Skeletal muscle tissue (tissue), 4 donors: ENCODE results near the gene TWNK. TPM values are rescaled to one million over a fixed set of nuclear protein-coding genes. Genes with fewer than 3 reads are reported as not detected.

ENCODE experiments used
- H3K27ac ChIP-seq: one replicate; pipeline ENCODE4 v1.7.0; 2013; ENCODE audit warnings: mild to moderate bottlenecking, low read depth, low read length, inconsistent platforms
- H3K27me3 ChIP-seq, 3 donors: one replicate each; pipeline ENCODE4 v1.7.0; 2013; ENCODE audit warnings: low read length in 3 of 3; ENCODE audit not compliant: control insufficient read depth in 3 of 3, insufficient read depth in 3 of 3
- H3K36me3 ChIP-seq, 3 donors: one replicate each; pipeline ENCODE4 v1.7.0; 2013; ENCODE audit warnings: low read length in 3 of 3; ENCODE audit not compliant: control insufficient read depth in 3 of 3, insufficient read depth in 3 of 3
- H3K4me1 ChIP-seq, 3 donors: one replicate each; pipeline ENCODE4 v1.7.0; 2013; ENCODE audit warnings: low read length in 3 of 3, mild to moderate bottlenecking in 3 of 3; ENCODE audit not compliant: control insufficient read depth in 3 of 3, insufficient read depth in 3 of 3
- H3K4me3 ChIP-seq, 3 donors: one replicate each; pipeline ENCODE4 v1.7.0; 2013; ENCODE audit warnings: low read length in 3 of 3
- H3K9ac ChIP-seq, 3 donors: one replicate each; pipeline ENCODE4 v1.7.0; 2013; ENCODE audit warnings: low read length in 3 of 3, mild to moderate bottlenecking in 3 of 3, moderate library complexity in 2 of 3, low read depth in 1 of 3
- H3K9me3 ChIP-seq, 3 donors: one replicate each; pipeline ENCODE4 v1.7.0; 2013; ENCODE audit warnings: low read length in 3 of 3; ENCODE audit not compliant: control insufficient read depth in 3 of 3
- total RNA-seq: library from RNA; depleted of rRNA; stranded (reverse); fragments of >200 nt; gene quantifications from one replicate; pipeline ENCODE4 v1.2.3, GENCODE V29; 2014
- donor health status: Osteomylitis.

Gene TWNK
- total RNA-seq: 4.2 TPM

GRCh38 chr10:100986952-100987684 is at the start of gene TWNK, which contains the start of gene MRPL43:
Gene TWNK (plus strand): TSS chr10:100987543. CDS start chr10:100988211, 668 bp downstream.
Gene MRPL43 (minus strand): TSS chr10:100987497. CDS start chr10:100987443, 54 bp downstream.
- Histone ChIP-seq H3K36me3 (peaks cover 46 to 51% (median 50%) of the 10 kb centered on the region in 3 donors), H3K27ac (peak within 1 kb of the TSS; percentile 75), H3K27me3 (no peaks in the 10 kb centered on the region), H3K4me3 (peak within 1 kb of the TSS; percentile 95 to 100 (median 97)), H3K9ac (peak within 1 kb of the TSS; percentile 90 to 98 (median 91)), H3K4me1 (peaks cover 27 to 58% (median 38%) of the 10 kb centered on the region in 3 donors), H3K9me3 (no peaks in the 10 kb centered on the region)

- Histone ChIP-seq H3K4me3 (no peak overlapping the region), H3K9me3 (no peaks in the 10 kb centered on the region), H3K27ac (no peak overlapping the region), H3K27me3 (no peaks in the 10 kb centered on the region), H3K36me3 (peaks cover 40 to 60% (median 55%) of the 10 kb centered on the region in 3 donors), H3K9ac (no peak overlapping the region), H3K4me1 (no peaks in the 10 kb centered on the region)
Observed at GRCh38 chr10:100939763-100940344, 47.5 kb upstream of the TWNK start.

- no peak overlapping the region for H3K4me3 ChIP-seq
- H3K9me3 ChIP-seq: no peaks in the 10 kb centered on the region
- H3K4me1 ChIP-seq: no peaks in the 10 kb centered on the region
- peaks cover 42 to 65% (median 63%) of the 10 kb centered on the region in 3 donors for H3K36me3 ChIP-seq
- no peak overlapping the region for H3K27ac ChIP-seq
- H3K27me3 ChIP-seq: no peaks in the 10 kb centered on the region
- H3K9ac ChIP-seq: no peak overlapping the region
Observed at GRCh38 chr10:100942229-100942628, 45.1 kb upstream of the TWNK start.

- H3K9ac ChIP-seq: no peak overlapping the region
- peaks cover 45 to 64% (median 64%) of the 10 kb centered on the region in 3 donors for H3K36me3 ChIP-seq
- H3K27ac ChIP-seq: no peak overlapping the region
- no peaks in the 10 kb centered on the region for H3K9me3 ChIP-seq
- H3K4me1 ChIP-seq: no peaks in the 10 kb centered on the region
- H3K4me3 ChIP-seq: no peak overlapping the region
- H3K27me3 ChIP-seq: no peaks in the 10 kb centered on the region
Observed at GRCh38 chr10:100943508-100943907, 43.8 kb upstream of the TWNK start.

- H3K27me3 ChIP-seq: no peaks in the 10 kb centered on the region
- H3K4me1 ChIP-seq: no peaks in the 10 kb centered on the region
- H3K4me3 ChIP-seq: no peak overlapping the region
- no peak overlapping the region for H3K27ac ChIP-seq
- no peaks in the 10 kb centered on the region for H3K9me3 ChIP-seq
- peaks cover 48 to 69% (median 68%) of the 10 kb centered on the region in 3 donors for H3K36me3 ChIP-seq
- H3K9ac ChIP-seq: no peak overlapping the region
Observed at GRCh38 chr10:100945754-100946153, 41.6 kb upstream of the TWNK start.

- no peak overlapping the region for H3K4me3 ChIP-seq
- no peaks in the 10 kb centered on the region for H3K9me3 ChIP-seq
- peaks cover 32 to 60% (median 57%) of the 10 kb centered on the region in 3 donors for H3K36me3 ChIP-seq
- no peaks in the 10 kb centered on the region for H3K4me1 ChIP-seq
- H3K27ac ChIP-seq: no peak overlapping the region
- no peaks in the 10 kb centered on the region for H3K27me3 ChIP-seq
- H3K9ac ChIP-seq: no peak overlapping the region
Observed at GRCh38 chr10:100948916-100949315, 38.4 kb upstream of the TWNK start.

- Histone ChIP-seq H3K4me1 (peaks cover 0 to 2% (median 0%) of the 10 kb centered on the region in 3 donors), H3K27ac (no peak overlapping the region), H3K9ac (no peak overlapping the region), H3K4me3 (no peak overlapping the region), H3K36me3 (peaks cover 8 to 57% (median 50%) of the 10 kb centered on the region in 3 donors), H3K27me3 (no peaks in the 10 kb centered on the region), H3K9me3 (no peaks in the 10 kb centered on the region)
Observed at GRCh38 chr10:100960251-100960650, 27.1 kb upstream of the TWNK start.

GRCh38 chr10:100962351-100963080 is 24.8 kb upstream of the TWNK start:
- Histone ChIP-seq H3K36me3 (peaks cover 9 to 60% (median 46%) of the 10 kb centered on the region in 3 donors), H3K9ac (no peak overlapping the region), H3K9me3 (no peaks in the 10 kb centered on the region)

GRCh38 chr10:100963826-100964225 is 23.5 kb upstream of the TWNK start:
- H3K27ac ChIP-seq: no peak overlapping the region
- peaks cover 7 to 51% (median 38%) of the 10 kb centered on the region in 3 donors for H3K36me3 ChIP-seq
- H3K9ac ChIP-seq: no peak overlapping the region
- peaks cover 4 to 8% (median 7%) of the 10 kb centered on the region in 3 donors for H3K4me1 ChIP-seq
- H3K9me3 ChIP-seq: no peaks in the 10 kb centered on the region
- no peak overlapping the region for H3K4me3 ChIP-seq
- H3K27me3 ChIP-seq: no peaks in the 10 kb centered on the region

More at GRCh38 chr10:100962351-100963080, 24.8 kb upstream of the TWNK start:
- no peaks in the 10 kb centered on the region for H3K27me3 ChIP-seq
- no peak overlapping the region for H3K4me3 ChIP-seq
- peaks cover 0 to 2% (median 0%) of the 10 kb centered on the region in 3 donors for H3K4me1 ChIP-seq
- H3K27ac ChIP-seq: no peak overlapping the region
